Neural cell (in vitro differentiated cells): Measurements from ENCODE around the gene ZNF335. TPM values are rescaled to one million over a fixed set of nuclear protein-coding genes. Genes with fewer than 3 reads are reported as not detected.

Experiments used
- H2AFZ ChIP-seq: fragments of 200-600, 300-800 bp; sonication (generic), shearing (Covaris generic); 2 replicates; pipeline ENCODE4 v1.6.0; 2014; ENCODE audit warnings: low read depth, mild to moderate bottlenecking, antibody characterized with exemption, low read length, moderate library complexity
- H3F3A ChIP-seq: fragments of 200-600 bp; shearing (Covaris generic); 2 replicates; pipeline ENCODE4 v1.6.1; 2016; ENCODE audit warnings: mild to moderate bottlenecking, moderate library complexity, mixed read lengths, antibody characterized with exemption, low read length; ENCODE audit not compliant: insufficient read depth, poor library complexity, severe bottlenecking
- H3K27ac ChIP-seq: fragments of 200-600, 300-800 bp; sonication (generic), shearing (Covaris generic); 2 replicates; pipeline ENCODE4 v1.5.1; 2014; ENCODE audit warnings: mild to moderate bottlenecking, low read length, moderate library complexity
- H3K27me3 ChIP-seq: fragments of 300-800, 200-600 bp; sonication (generic), shearing (Covaris generic); 2 replicates; pipeline ENCODE4 v1.6.0; 2014; ENCODE audit warnings: mild to moderate bottlenecking, low read depth, low read length, moderate library complexity; ENCODE audit not compliant: insufficient read depth
- H3K36me3 ChIP-seq: fragments of 300-800, 200-600 bp; sonication (generic), shearing (Covaris generic); 2 replicates; pipeline ENCODE4 v1.5.1; 2014; ENCODE audit warnings: mild to moderate bottlenecking, antibody characterized with exemption, low read length, moderate library complexity; ENCODE audit not compliant: insufficient read depth
- H3K4me2 ChIP-seq: fragments of 300-800, 200-600 bp; sonication (generic), shearing (Covaris generic); 2 replicates; pipeline ENCODE4 v1.6.0; 2014; ENCODE audit warnings: mild to moderate bottlenecking, low read length
- H3K4me3 ChIP-seq: fragments of 300-800, 200-600 bp; sonication (generic), shearing (Covaris generic); 2 replicates; pipeline ENCODE4 v1.5.1; 2014; ENCODE audit warnings: mild to moderate bottlenecking, low read length, moderate library complexity
- H3K79me2 ChIP-seq: fragments of 200-600 bp; shearing (Covaris generic); replicated peaks from 2 replicates; pipeline ENCODE4 v1.6.0; 2014; ENCODE audit warnings: mild to moderate bottlenecking, low read length, moderate library complexity; ENCODE audit not compliant: insufficient read depth
- H3K9ac ChIP-seq: fragments of 300-800, 200-600 bp; sonication (generic), shearing (Covaris generic); 2 replicates; pipeline ENCODE4 v1.6.1; 2016; ENCODE audit warnings: mild to moderate bottlenecking, low read length, mixed read lengths
- H3K9me2 ChIP-seq: fragments of 200-600 bp; shearing (Covaris generic); 2 replicates; pipeline ENCODE4 v1.6.1; 2016; ENCODE audit warnings: mild to moderate bottlenecking, low read length, mixed read lengths; ENCODE audit not compliant: insufficient read depth
- H3K9me3 ChIP-seq: fragments of 200-600, 300-800 bp; sonication (generic), shearing (Covaris generic); 2 replicates; pipeline ENCODE4 v1.6.1; 2016; ENCODE audit warnings: mild to moderate bottlenecking, mixed run types, low read length, moderate library complexity, mixed read lengths
- H4K20me1 ChIP-seq: fragments of 200-600 bp; shearing (Covaris generic); 2 replicates; pipeline ENCODE4 v1.6.1; 2016; ENCODE audit warnings: mild to moderate bottlenecking, mixed run types; ENCODE audit not compliant: insufficient read depth
- CTCF ChIP-seq: fragments of 450-650 bp; IDR thresholded peaks from 2 replicates; pipeline ENCODE4 v1.5.1; 2014; ENCODE audit warnings: antibody characterized with exemption, mild to moderate bottlenecking, moderate library complexity; ENCODE audit not compliant: poor library complexity, severe bottlenecking
- EP300 ChIP-seq: fragments of 450-650 bp; conservative IDR thresholded peaks from 2 replicates; pipeline ENCODE4 v1.6.1; 2014; ENCODE audit warnings: antibody characterized with exemption, mild to moderate bottlenecking, moderate library complexity; ENCODE audit not compliant: poor library complexity, severe bottlenecking
- EZH2 ChIP-seq: fragments of 200-600, 300-800 bp; shearing (Covaris generic), sonication (generic); IDR thresholded peaks from 2 replicates; pipeline ENCODE4 v1.6.1; 2014; ENCODE audit warnings: antibody characterized with exemption, low read length, borderline replicate concordance, mild to moderate bottlenecking; ENCODE audit not compliant: insufficient read depth, poor library complexity, severe bottlenecking
- MXI1 ChIP-seq: fragments of 450-650 bp; conservative IDR thresholded peaks from 2 replicates; pipeline ENCODE4 v1.6.1; 2014; ENCODE audit warnings: antibody characterized with exemption, mild to moderate bottlenecking; ENCODE audit not compliant: poor library complexity, severe bottlenecking
- POLR2AphosphoS5 ChIP-seq: IDR thresholded peaks from 2 replicates; pipeline ENCODE4 v1.6.1; 2012
- RAD21 ChIP-seq: fragments of 450-650 bp; conservative IDR thresholded peaks from 2 replicates; pipeline ENCODE4 v1.6.1; 2014; ENCODE audit warnings: antibody characterized with exemption, mild to moderate bottlenecking, moderate library complexity
- SMC3 ChIP-seq: fragments of 450-650 bp; conservative IDR thresholded peaks from 2 replicates; pipeline ENCODE4 v1.6.1; 2014; ENCODE audit warnings: antibody characterized with exemption, mild to moderate bottlenecking, moderate library complexity; ENCODE audit not compliant: poor library complexity
- TAF1 ChIP-seq: IDR thresholded peaks from 2 replicates; pipeline ENCODE4 v1.6.1; 2012; ENCODE audit warnings: low read depth
- polyA plus RNA-seq: library from polyadenylated mRNA; depleted of rRNA; stranded (reverse); fragments of >200 nt; gene quantifications from 2 replicates; pipeline ENCODE4 v1.2.3, GENCODE V29; 2014
- TF ChIP-seq, protein P1 (sequence below): IDR thresholded peaks from 2 replicates; pipeline ENCODE4 v1.6.1; 2012; ENCODE audit warnings: borderline replicate concordance

The ZNF335 gene
- polyA plus RNA-seq, 1 donor from 2014 or later: 12.8 TPM

GRCh38 chr20:45983279-45983743 lies 11.3 kb upstream of the ZNF335 start:
- H3K4me2 ChIP-seq: no peak overlapping the region

GRCh38 chr20:45981261-45981660 lies 9.3 kb upstream of the ZNF335 start:
- TF ChIP-seq CTCF (no peak), MXI1 (no peak), EP300 (no peak), RAD21 (no peak), EZH2 (no peak), POLR2AphosphoS5 (no peak)
- TF ChIP-seq, protein P1, sequence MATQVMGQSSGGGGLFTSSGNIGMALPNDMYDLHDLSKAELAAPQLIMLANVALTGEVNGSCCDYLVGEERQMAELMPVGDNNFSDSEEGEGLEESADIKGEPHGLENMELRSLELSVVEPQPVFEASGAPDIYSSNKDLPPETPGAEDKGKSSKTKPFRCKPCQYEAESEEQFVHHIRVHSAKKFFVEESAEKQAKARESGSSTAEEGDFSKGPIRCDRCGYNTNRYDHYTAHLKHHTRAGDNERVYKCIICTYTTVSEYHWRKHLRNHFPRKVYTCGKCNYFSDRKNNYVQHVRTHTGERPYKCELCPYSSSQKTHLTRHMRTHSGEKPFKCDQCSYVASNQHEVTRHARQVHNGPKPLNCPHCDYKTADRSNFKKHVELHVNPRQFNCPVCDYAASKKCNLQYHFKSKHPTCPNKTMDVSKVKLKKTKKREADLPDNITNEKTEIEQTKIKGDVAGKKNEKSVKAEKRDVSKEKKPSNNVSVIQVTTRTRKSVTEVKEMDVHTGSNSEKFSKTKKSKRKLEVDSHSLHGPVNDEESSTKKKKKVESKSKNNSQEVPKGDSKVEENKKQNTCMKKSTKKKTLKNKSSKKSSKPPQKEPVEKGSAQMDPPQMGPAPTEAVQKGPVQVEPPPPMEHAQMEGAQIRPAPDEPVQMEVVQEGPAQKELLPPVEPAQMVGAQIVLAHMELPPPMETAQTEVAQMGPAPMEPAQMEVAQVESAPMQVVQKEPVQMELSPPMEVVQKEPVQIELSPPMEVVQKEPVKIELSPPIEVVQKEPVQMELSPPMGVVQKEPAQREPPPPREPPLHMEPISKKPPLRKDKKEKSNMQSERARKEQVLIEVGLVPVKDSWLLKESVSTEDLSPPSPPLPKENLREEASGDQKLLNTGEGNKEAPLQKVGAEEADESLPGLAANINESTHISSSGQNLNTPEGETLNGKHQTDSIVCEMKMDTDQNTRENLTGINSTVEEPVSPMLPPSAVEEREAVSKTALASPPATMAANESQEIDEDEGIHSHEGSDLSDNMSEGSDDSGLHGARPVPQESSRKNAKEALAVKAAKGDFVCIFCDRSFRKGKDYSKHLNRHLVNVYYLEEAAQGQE: no peak
- Histone ChIP-seq H3K9me3 (no peaks in the 10 kb centered on the region), H2AFZ (no peak overlapping the region)

More at GRCh38 chr20:45983279-45983743, 11.3 kb upstream of the ZNF335 start:
- no peaks in the 10 kb centered on the region for H3K27me3 ChIP-seq
- no peaks in the 10 kb centered on the region for H4K20me1 ChIP-seq
- no peak overlapping the region for H3K4me3 ChIP-seq
- no peaks in the 10 kb centered on the region for H3F3A ChIP-seq
- no peaks in the 10 kb centered on the region for H3K79me2 ChIP-seq
- H3K27ac ChIP-seq: no peak overlapping the region
- no peaks in the 10 kb centered on the region for H3K36me3 ChIP-seq
- H3K9me2 ChIP-seq: no peaks in the 10 kb centered on the region
- H3K9me3 ChIP-seq: no peaks in the 10 kb centered on the region
- no peak overlapping the region for H3K9ac ChIP-seq
- H2AFZ ChIP-seq: no peak overlapping the region
- TF ChIP-seq MXI1 (no peak), POLR2AphosphoS5 (no peak), TAF1 (no peak), SMC3 (no peak), CTCF (no peak), RAD21 (no peak), EZH2 (no peak), EP300 (no peak)
- TF ChIP-seq, protein P1: no peak

More at GRCh38 chr20:45981261-45981660, 9.3 kb upstream of the ZNF335 start:
- Histone ChIP-seq H3K9me2 (no peaks in the 10 kb centered on the region), H3K27me3 (no peaks in the 10 kb centered on the region), H3K79me2 (no peaks in the 10 kb centered on the region), H3K36me3 (no peaks in the 10 kb centered on the region), H3K9ac (no peak overlapping the region), H4K20me1 (no peaks in the 10 kb centered on the region), H3K4me2 (no peak overlapping the region), H3K4me3 (no peak overlapping the region), H3K27ac (no peak overlapping the region), H3F3A (no peaks in the 10 kb centered on the region)
